Measurements from ENCODE around the gene SFMBT2.
"Not testable (repeated sequence)": the region's sequence is repeated elsewhere in the genome, so short reads cannot be mapped to it uniquely, and the experiment has no call there.

SFMBT2 gene

DNA sequence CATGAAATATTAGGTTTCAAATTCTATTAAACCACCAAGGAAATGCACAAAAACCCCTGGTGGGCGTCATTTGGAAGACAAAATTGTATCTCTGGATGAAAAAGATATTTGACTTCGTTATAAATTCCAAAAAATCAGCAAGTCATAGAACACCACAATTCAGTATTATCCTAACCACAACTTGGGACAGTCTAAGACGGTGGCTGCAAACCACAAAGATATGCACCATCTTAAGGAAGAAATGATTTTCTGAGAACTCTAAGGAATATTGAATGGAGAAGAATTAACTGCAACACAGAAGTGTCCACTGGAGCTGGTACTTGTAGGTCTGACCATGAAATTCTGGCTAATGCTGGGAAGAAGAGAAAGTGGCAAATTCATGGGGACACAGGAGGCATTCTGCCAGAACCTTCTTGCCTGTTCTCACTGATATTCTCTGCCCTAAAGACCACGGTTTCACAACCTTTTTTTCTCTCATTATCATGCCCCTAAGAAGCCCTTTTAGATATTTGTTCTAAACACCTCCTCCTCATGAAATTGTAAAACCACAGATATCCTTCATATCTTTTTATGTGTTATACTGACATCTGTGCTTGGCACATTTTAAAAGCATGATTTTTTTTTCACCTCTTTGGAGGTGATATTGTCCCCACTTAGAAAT, 92.9 kb downstream of the SFMBT2 start:
- no peak for DNase-seq

DNA sequence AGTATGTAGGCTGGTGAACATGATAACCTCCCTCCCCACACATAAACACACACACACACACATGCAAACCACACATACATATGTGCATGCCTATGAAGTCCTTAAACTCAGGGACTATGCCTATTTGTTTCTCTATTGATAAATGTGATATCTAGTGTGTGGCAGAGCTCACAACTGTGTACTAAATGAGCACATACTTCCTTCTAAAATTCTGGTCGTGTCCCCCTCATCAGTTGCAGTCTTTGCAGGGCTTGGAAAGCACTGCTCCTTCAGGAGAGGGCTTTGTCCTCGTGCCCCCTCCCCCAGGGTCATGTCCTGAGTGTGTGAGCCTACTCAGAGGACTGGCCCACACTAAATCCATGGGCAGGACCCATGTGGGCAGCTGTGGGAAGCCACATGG, 94.0 kb downstream of the SFMBT2 start:
- no peak for DNase-seq

DNA sequence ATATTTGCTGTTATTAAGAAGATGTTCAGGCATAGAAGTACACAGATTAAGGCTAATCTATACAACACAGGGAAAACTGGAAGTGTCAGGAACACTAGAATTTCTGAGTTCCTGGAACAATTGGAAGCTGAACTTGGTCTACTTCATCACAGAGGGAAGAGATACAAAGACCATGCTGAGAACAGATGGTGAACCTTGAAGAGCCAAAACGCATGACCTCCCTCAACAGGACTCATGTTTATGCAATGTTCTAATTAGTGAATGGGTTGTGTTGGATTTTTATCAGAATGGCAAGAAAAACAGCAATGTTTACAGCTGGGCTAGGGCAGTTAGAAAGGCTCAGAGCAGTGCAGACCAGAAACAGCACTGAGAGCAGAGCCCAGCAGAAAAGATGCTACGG, 94.9 kb downstream of the SFMBT2 start:
- no peak for DNase-seq

DNA sequence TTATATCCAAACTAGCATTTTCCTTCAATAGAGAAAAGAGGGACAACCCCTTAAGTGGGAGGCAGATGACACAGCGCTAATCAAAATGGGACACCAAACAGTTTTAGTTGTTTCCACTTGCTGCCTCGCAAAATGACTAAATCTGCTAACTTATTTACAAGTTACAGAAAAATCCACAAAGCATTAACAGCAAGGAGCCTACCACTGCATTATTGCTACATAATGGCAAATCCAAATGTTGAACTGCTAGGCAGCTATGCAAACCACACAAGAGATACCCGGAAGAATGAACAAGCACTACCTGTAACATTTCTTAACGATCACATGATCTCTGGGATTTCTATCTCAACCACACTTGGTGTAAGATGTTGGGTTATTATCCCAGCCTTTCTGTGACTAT, 96.7 kb downstream of the SFMBT2 start:
- DNase-seq: no peak

DNA sequence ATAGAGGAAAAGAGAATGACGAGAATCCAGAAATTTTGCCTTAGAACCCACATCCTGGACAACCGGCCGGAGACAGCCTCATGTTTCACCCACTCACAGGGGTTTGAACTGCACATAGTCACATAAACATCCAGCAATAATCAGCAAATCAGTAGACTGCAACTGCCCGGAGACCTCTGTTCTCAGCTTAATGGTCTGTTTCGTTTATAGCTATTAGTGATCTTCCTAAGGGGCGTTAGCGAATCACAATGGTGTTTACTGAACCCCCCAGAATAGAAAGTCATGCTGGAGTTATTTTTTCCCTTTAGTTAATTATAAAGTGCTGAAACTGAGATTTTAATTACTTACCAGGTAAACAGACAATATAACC, 98.4 kb downstream of the SFMBT2 start:
- DNase-seq: no peak

DNA sequence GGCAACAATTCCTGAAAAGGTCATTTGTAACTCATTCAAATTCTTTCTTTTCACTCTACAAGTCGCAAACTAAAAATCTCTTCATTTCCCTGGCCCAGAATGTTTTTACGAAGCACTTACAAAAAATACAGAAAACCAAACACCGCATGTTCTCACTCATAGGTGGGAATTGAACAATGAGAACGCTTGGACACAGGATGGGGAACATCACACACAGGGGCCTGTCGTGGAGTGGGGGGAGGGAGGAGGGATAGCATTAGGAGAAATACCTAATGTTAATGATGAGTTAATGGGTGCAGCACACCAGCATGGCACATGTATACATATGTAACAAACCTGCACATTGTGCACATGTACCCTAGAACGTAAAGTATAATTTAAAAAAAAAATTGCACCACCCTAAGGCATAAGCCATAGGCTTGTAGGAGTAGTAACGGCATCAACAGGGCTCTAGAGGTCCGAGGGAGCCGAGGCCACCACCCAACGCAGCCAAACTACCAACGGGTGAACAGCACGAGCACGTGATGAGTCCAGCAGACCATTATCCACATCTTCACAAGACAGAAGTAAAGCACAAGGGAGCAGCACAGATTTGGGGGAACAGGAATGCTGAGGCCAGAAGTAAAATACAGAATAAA, 98.9 kb downstream of the SFMBT2 start:
- not testable (repeated sequence) for DNase-seq

DNA sequence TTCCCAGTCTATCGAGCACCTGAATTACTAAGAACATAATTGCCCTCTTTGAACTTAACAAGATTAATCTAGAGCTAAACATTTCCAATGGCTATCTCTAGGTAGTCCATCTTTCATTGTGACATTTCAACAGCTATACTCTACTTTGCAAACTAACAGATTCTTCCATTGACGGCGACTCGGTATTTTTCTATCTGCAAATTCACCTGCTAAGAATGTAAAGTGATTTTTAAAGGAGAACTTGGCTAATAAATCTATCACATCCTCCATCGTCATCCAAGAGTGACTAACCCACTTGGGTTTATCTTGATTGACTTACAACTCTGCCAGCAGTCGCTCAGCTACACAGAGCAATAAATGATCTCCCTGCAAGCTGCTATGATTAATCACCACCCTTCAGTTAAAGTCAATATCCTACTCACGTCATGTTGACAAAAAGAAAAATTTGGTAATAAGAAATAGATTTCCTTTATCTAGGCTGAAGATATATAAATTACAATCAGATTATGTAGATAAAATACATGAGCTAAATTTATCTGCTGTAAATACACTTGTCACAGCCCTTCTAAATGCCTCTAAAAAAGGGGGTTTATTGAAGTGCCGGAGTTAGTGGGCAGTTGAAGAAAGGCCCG, 99.5 kb downstream of the SFMBT2 start:
- DNase-seq: no peak

DNA sequence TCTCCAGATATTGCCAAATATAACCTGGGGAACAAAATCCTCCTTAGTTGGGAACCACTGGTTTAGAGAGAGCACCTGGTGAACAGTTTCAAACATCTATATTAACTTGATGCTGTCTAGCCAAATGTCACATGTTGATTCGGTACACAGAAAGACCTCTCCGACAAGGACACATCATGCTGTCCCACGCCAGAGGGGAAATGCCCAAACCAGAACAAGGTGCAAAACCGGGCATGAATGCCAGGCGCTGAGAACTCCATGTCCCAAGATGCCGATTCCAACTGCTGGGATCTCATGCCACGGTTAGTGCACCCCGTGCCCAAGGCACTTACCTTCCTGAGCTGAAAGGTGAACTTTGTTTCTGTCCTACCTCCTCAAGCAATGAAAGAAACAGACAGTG, 100.8 kb downstream of the SFMBT2 start:
- DNase-seq: no peak

DNA sequence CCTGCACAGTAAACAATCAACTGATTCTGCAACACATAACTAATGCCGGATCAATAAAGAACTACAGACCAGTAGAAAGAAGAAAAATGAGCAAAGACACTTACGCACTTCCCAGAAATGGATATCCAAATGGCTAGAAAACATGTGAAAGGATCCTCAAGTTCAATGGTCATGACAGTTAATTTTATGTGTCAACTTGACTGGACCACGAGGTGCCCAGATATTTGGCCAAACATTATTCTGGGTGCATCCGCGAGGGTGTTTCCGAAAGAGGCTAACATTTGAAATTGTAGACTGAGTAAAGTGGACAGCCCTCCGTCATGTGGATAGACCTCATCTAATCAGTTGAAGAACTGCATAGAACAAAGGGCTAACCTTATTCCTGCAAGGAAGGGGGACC, 102.0 kb downstream of the SFMBT2 start:
- no peak for DNase-seq

DNA sequence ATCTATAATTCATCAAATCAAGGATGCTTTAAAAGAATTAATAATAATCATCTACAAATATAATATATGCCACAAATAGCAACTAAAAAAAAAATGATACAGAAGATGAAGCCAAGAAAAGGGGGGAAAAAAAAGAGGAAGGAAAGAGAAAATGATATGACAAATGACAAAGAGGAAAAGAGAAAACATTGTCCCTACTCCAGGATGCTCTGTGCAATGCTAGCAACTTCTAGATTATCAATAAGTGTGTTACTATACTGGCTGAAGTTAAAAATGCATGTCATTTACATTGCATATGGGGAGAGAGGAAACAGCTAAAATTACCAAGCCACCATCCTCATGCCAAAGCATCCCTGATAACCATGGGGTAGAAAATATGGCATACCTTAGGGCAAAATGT, 104.2 kb downstream of the SFMBT2 start:
- DNase-seq: no peak

DNA sequence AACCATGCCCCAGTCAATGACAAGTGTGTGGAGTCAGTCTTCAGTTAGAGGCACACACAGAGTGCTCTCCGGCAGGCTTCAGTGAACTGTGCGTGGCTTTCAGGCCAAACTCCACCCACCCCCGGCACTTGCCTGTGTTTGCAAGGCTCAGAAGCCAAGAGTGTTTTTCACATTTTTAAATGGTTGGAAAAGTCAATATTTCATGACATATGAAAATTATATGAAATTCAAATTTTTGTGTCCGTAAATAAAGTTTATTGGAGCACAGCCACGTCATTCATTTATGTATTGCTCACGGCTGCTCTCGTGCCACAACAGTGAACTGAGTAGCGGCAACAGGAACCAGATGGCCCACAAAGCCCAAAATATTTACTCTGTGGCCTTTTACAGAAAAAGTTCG, 104.7 kb downstream of the SFMBT2 start:
- peak in 1 of 2 donors; percentile 22 for DNase-seq

DNA sequence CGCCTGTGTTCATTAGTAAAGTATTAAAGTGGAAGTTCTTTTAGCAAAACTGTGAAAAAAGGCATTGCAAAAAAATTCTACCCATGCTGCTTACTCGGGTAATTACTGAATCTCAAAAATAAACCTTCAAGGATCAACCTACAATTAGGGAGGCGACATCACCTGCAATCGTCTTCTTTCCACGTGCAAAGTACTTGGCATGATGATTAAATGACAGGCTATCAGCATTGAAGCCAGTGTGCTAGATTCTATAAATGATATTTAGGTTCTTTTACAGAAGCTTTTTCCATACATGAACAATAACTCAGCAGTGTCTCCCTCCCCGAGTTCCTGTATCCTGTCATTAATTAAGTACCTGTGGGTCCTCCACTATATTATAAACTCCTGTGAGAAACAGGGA, 105.8 kb downstream of the SFMBT2 start:
- DNase-seq: no peak

DNA sequence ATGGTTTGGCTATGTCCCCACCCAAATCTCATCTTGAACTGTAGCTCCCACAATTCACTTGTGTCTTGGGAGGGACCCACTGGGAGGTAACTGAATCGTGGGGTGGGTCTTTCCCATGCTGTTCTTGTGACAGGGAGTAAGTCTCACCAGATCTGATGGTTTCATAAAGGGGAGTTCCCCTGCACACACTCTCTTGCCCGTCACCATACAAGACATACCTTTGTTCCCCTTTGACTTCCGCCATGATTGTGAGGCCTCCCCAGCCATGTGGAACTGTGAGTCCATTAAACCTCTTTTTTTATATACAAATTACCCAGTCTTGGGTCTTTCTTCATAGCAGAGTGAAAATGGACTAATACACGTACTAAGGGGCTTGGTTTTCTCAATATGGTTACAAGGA, 106.7 kb downstream of the SFMBT2 start:
- DNase-seq: no peak

DNA sequence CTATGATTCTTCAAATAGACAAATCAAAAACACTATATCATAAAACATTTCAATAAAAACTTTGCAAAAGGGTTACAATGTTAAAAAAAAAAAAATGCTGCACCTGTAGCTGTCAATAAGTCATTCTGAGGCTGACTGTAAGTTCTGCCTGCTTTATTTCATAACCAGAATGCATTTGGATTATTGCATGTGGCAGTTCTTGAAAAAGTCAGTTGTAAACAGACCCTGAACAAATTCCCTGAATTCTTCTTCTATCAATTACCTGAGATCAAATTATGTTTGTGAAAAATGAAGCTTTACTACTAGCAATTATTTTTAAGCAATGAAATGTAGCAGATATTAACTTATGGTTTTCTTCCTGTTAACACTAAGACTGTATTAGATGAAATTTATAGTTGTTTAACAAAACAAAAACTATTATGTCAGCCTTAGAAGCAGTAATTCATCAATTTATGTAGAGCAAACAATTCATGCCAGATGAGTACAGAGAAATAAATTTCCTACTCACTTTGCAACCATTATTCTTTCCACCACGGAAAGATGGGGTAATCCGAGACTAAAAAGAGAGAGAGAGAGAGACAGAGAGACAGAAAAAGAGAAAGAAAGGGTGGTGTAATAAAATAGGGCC, 107.8 kb downstream of the SFMBT2 start:
- no peak for DNase-seq

DNA sequence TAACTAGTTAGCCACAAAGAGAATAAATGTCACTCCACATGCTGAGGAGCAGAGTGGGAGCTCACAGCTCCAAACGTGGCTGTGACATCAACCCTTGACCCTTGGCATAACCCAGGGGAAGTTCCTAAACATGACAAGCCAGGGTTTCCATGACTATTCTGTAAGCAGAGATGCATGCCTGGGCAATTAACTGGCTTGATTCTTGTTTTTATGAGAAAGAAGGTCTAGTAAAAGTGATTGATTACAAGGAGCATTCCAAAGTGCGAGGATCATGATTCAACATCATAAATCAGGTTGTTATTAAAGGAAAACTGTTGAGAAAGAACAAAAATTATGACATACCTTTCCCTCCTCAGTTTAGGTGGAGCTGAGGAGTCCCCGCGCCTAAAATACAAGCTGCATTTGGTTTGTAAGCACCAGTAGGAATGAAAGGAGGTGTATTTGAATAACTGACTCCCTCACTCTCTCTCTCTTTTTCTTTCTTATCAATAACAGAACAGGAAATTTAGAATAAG, 108.4 kb downstream of the SFMBT2 start:
- DNase-seq: no peak

DNA sequence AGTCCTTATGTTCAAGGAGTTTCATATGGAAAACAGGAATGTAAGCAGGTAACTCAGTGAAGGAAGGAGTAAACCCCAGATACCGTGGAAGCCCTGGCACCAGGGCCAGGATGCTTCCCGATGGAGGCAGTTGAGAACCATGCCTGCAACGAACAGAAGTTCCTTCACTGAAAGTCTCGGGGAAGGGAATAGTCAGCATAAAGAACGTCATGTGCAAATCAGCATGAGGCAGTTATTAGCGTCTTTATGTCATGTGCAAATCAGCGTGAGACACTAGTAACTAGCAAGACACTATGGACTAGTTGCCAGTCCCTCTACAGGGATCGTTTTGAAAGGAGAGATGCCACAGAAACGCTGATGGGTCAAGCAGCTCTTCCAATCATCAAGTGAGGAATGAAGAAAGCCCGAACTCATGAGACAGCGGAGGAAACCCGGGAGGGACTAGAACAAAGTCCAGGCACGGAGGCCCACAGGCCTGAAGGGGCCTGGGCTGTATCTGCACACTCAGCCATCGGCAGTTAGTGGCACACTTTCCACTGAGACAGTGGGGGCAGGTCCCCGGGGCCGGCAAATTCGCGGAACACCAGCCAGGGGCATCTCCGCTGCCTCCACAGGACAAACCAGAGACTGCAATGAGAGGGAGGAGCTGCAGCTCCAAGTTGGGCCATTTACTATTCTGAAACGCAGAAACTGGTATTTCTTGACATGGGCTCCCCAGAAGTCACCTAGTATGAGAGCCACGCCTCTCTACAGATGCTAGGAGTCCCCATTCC, 109.6 kb downstream of the SFMBT2 start:
- DNase-seq: no peak

DNA sequence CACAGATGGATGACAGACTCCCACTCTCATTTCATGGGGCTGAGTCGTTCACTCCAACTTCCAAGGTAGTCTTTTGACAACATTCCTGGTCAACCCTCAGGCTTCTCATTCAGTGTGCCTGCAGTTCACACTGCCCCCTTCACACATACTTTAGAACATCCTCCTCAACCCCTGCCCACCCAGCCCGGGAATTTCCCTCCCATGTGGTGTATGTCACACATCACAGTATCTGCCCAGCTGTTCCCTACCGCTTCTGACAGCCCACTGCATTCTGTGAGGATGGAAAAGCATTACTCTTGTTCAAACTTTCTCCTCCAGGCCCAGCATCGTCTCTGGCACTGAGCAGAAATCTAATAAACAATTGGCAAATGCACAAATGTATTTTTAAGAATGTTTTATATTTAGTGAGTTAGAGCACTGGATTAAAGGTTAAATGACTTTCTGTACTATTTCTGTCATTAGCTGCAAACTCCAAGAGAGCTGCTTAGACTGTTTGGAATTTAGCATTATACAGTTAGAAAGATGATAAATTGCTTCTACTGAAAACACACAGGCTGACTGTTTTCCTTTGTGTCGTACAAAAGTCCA, 110.4 kb downstream of the SFMBT2 start:
- no peak for DNase-seq

DNA sequence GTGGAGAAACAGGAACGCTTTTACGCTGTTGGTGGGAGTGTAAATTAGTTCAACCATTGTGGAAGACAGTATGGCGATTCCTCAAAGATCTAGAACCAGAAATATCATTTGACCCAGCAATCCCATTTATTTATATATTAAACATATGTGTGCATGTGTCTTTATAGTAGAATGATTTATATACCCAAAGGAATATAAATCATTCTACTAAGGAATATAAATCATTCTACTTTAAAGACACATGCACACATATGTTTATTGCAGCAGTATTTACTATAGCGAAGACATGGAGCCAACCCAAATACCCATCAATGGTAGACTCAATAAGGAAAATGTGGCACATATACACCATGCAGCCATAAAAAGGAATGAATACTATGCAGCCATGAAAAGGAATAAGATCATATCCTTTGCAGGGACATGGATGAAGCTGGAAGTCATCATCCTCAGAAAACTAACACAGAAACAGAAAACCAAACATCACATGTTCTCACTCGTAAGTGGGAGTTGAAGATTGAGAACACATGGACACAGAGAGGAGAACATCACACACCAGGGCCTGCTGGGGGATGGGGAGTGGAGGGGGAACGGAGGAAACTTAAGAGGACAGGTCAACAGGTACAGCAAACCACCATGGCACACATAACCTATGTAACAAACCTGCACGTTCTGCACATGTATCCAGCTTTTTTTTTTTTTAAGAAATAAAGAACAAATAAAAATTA, 111.1 kb downstream of the SFMBT2 start:
- not testable (repeated sequence) for DNase-seq

DNA sequence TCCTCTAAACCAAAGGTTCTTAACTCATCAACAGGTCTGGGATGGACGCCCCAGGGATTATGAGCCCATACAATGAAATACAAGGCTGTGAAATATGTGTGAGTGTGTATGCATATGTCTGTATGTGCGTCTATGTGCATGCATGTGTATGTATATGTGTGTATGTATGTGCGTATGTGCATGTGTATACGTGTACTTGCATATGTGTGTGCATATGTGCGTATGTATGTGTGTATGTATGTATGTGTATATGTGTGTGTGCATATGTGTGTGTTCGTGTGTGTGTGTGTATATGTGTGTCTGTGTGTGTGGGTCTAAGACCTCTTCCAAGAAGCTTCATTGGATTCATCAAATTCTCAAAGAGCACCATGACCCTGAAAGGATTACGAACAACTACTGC, 112.3 kb downstream of the SFMBT2 start:
- DNase-seq: no peak

DNA sequence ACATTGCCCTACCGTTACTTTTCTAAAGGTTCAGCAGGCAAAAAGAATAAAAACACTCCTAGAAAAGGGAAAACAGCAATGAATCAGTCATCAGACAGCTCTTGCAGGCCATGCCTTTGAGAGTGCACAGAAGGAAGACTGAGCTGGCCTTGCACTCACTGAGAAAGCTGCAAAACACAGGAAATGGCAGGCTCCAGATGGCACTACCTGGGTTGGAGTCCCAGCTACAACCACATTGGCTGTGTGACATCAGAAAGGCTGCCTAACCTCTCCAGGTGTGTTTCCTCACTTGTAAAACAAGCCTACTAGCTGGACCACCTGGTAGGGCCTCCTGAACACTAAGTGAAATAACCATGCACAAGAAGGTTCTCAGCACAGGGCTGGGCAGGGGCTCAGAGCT, 113.7 kb downstream of the SFMBT2 start:
- DNase-seq: no peak

DNA sequence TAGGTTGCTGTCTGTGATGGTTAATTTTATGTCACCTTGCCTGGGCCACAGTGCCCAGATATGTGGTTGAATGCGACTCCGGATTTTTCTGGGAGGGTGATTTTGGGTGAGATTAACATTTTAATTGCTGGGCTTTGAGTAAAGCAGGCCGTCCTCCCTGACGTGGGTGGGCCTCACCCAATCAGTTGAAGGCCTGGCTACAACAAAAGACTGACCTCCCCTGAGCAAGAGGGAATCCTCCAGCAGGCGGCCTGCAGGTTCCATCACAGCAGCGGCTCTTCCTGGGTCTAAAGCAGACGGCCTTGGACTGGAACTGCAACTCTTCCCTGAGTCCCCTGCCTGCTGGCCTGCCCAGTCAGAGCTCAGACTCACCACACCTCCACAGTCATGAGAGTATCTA, 114.2 kb downstream of the SFMBT2 start:
- DNase-seq: no peak

DNA sequence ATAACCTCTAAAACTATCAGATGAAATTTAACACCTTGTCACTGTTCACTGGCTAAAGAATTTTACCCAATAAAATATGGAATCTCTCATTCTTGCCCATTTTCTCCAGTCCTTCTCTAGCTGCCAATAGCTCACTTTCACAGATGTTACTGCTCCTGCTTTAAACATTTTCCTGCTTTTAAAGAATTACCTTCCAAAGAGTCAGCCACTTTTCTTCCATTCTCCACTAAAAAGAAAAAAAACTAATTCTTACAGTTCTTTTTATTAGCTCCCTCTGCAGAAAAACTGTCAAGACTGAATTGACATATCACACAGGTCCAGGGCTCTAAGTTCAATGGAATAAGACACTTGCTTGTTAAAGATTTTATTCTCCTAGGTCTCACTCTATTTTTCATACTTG, 114.8 kb downstream of the SFMBT2 start:
- DNase-seq: no peak
